ENCODE data around the gene ATP2A3.

The ATP2A3 gene

GRCh38 chr17:3888343-3889171 lies 75.7 kb downstream of the ATP2A3 start:
- no peak for DNase-seq

DNA sequence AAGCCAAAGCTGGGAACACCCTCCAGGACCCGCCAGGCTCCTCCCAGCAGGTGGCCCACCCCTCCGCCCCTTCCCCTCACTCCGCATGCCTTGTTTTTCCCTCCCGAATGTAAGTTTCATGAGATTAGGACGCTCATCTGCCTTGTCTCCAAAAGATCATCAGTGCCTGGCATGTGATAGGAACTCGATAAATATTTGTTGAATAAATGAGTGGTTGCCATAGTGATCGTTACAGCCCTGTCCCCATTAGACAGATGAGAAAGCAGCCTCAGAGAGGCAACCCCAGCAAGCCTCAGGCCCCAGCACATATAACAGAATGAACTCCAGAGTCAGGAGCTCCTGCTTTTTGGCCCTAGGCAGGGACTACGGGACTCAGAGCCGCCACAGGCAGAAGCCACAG lies 76.4 kb downstream of the ATP2A3 start:
- DNase-seq: no peak

DNA sequence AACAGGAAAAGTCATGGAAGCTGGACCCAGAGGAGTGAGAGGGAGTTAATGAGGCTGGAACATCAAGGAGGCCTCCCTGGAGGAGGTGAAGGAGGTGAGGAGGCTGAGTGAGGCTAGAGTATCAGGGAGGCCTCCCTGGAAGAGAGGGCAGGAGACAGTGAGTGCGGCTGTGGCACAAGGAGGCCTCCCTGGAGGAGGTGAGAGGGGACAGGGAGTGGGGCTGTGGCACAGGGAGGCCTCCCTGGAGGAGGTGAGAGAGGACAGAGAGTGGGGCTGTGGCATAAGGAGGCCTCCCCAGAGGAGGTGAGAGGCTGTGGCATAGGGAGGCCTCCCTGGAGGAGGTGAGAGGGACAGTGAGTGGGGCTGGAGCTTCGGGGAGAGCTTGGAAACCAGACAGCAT lies 76.8 kb downstream of the ATP2A3 start:
- no peak for DNase-seq

DNA sequence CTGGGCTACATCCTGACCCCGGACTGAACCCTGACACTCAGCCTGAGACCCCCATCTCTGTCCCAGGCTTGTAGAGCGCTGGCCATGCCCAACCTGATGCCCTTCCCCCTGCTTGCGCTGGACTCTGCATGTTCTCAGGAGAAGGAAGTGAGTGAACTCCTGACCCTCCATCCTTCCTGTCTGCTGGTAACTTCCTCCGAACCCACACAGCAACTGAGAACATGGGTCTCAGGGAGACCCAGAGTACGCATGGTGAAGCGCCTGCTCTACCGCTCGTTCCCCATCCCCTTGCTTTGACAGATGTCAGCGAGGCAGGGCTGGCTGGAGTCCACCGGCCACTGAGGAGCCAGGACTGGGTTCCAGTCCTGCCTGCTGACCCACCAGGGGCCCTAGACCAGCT lies 77.5 kb downstream of the ATP2A3 start:
- DNase-seq: no peak

GRCh38 chr17:3885970-3886369 lies 78.3 kb downstream of the ATP2A3 start:
- DNase-seq: no peak

- DNase-seq: no peak
These were observed 79.0 kb downstream of the ATP2A3 start for GRCh38 chr17:3885271-3885670.

DNA sequence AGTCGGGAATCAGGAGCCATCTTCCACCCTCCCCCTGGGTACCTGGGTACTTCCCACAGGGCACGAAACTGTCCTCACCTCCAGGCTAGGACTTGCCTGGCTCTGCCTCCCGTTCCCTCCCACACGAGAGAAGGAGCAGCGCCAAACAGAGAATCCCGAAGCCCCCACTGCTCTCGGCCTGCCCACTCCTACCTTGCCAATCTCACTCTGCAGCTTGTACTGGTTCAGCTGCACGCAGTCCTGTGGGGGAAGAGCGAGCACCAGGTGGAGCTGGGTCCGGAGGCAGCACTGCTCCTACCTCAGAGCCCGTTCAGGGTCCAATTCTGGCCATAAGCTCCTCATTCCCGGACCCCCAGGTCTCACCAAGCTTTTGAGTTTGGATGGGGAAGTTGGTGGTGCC lies 80.0 kb downstream of the ATP2A3 start:
- no peak for DNase-seq

DNA sequence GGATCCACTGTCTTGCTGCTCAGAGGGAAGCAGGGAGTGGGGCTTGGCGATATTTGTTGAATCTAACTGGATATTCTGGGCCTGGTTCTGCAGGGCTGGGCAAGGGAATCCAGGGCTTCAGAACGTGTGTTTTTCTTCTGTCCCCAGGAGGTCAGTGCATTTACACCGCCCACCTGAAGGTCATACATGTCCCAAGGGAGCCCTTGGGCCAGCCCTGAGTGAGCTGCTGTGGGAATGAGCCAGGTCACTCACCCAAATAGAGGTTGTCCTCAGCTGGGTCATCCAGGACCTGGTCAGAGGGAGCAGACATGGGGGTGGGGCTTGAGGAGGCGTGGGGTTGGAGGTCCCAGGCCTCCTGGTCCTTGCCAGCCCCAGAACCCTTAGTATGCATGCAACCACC lies 82.0 kb downstream of the ATP2A3 start:
- no peak for DNase-seq

DNA sequence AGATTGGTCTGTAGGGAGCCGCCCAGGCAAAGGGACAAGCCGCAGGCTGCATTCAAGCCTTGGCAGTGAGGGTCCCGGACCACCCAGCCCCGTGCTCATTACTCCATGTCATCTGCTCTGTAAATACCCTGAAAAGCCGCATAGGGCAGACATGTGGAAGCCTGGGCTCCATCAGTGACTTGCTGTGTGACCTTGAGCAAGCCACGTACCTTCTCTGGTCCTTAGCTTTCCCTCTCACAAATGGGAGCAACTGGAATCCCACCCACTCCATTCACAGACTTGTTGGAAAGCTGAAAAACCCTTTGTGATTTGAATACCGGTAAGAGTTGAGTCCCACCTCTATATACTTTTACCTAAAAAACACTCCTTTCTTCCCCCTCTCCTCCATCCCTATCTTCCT lies 83.3 kb downstream of the ATP2A3 start:
- DNase-seq: no peak

DNA sequence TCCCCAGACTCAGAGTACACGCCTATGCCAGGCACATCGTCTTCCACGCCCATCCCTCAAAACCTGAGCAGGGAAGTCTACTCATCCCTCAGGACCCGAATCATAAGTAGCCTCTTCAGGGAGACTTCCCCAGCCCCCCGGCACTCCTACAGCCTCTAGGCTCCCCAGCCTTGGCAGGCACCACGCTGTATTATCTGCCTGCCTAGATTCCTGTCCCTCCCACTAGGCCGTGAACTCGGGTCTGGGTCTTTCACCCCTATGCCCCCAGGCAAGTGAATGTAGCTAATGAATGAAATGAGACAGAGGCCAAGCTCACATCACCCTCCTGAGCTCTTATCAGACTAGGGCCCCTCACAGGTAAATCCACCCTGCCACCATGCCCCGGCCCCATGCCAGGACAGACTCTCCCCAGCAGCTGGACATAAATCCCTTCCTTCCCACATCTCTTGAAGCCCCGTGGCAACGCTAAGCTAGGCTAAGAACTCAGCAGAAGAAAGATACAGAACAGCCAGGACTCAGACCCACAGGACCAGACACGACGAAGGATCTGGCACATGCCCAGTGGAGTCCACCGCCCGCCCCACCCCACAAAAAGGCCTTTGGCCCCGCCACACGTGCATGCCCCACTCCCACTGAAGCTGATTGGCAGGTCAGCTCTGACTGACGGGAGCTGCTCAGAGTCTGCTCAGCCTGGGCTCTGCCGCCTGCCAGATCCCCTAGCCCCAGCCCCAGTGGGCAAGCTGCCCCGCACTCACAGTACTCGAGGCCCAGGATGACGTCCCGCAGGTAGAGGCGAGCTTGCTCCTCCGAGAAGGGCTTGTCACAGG lies 84.4 kb downstream of the ATP2A3 start:
- no peak for DNase-seq

DNA sequence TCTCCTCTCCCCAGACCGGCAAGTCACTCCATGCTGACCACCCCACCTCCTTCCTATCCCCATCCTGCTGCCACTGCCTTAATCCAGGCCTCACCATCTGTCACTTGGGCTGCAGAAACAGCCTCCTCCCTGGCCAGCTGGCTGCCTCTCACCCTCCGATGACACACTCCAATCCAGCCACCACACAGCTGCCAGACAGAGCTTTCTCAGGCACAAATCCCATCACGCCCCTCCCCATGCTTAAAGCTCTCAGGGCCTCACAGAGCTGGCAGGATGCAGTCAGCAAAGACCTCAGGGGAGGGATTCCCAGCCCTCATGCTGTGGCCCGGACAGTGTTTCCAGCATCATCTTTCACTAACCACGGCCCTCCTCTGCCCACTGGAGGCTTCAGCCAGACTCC lies 85.1 kb downstream of the ATP2A3 start:
- no peak for DNase-seq

GRCh38 chr17:3877220-3877619 lies 87.0 kb downstream of the ATP2A3 start:
- no peak for DNase-seq

DNA sequence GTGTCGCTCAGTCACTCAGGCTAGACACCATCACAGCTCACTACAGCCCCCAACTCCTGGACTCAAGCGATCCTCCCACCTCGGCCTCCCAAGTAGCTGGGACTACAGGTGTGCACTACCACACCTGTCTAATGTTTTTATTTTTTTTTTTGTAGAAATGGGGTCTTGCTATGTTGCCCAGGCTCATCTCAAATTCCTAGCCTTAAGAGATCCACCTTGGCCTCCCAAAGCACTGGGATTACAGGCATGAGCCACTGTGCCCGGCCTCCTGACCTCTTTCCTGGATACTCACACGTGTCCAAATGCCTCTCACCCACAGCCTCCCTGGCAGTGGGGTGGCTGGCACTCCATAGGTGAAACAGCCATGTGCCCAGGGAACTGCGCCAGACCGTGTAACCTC lies 88.9 kb downstream of the ATP2A3 start:
- no peak for DNase-seq

Data from hematopoietic multipotent progenitor cell treated with erythropoietin and hydrocortisone succinate and interleukin-3 and kit ligand, for 6 days (in vitro differentiated cells).